DOHH2 (cell line): ENCODE data around the gene WNT8A.

ENCODE experiments used
- H3F3A ChIP-seq: fragments of 200-600 bp; sonication (generic), shearing (Covaris generic); 2 replicates; pipeline ENCODE4 v1.6.0; 2016; ENCODE audit warnings: antibody characterized with exemption, mild to moderate bottlenecking; ENCODE audit not compliant: control insufficient read depth, insufficient read depth
- H3K27ac ChIP-seq: fragments of 200-600 bp; sonication (generic); 2 replicates; pipeline ENCODE4 v1.5.1; 2014; ENCODE audit warnings: low read depth, mild to moderate bottlenecking, low read length, moderate library complexity
- H3K27me3 ChIP-seq: fragments of 200-600 bp; sonication (generic); 2 replicates; pipeline ENCODE4 v1.6.1; 2014; ENCODE audit warnings: mild to moderate bottlenecking, low read length, mixed read lengths; ENCODE audit not compliant: control insufficient read depth
- H3K36me3 ChIP-seq: fragments of 200-600 bp; sonication (generic); 2 replicates; pipeline ENCODE4 v1.6.1; 2014; ENCODE audit warnings: mild to moderate bottlenecking, low read length, moderate library complexity, mixed read lengths; ENCODE audit not compliant: control insufficient read depth
- H3K4me1 ChIP-seq: fragments of 200-600 bp; sonication (generic); 2 replicates; pipeline ENCODE4 v1.6.1; 2014; ENCODE audit warnings: mild to moderate bottlenecking, low read length, mixed read lengths; ENCODE audit not compliant: control insufficient read depth
- H3K4me2 ChIP-seq: fragments of 200-600 bp; sonication (generic); 2 replicates; pipeline ENCODE4 v1.6.0; 2014; ENCODE audit warnings: mild to moderate bottlenecking, low read length, moderate library complexity
- H3K4me3 ChIP-seq: fragments of 200-600 bp; sonication (generic); 2 replicates; pipeline ENCODE4 v1.5.1; 2014; ENCODE audit warnings: mild to moderate bottlenecking, low read length, mixed read lengths
- H3K79me2 ChIP-seq: fragments of 200-600 bp; sonication (generic); 2 replicates; pipeline ENCODE4 v1.6.1; 2014; ENCODE audit warnings: mild to moderate bottlenecking, low read length, mixed read lengths; ENCODE audit not compliant: control insufficient read depth
- H3K9me2 ChIP-seq: fragments of 200-600 bp; sonication (generic); replicated peaks from 2 replicates; pipeline ENCODE4 v1.6.1; 2014; ENCODE audit warnings: mild to moderate bottlenecking, low read length, mixed read lengths; ENCODE audit not compliant: control insufficient read depth
- H3K9me3 ChIP-seq: fragments of 200-600 bp; sonication (generic); 2 replicates; pipeline ENCODE4 v1.6.1; 2014; ENCODE audit warnings: antibody characterized with exemption, low read length, mixed read lengths; ENCODE audit not compliant: control insufficient read depth, insufficient read depth
- H4K20me1 ChIP-seq: fragments of 200-600 bp; sonication (generic); 2 replicates; pipeline ENCODE4 v1.6.0; 2014; ENCODE audit warnings: low read depth, mild to moderate bottlenecking, antibody characterized with exemption, low read length, moderate library complexity; ENCODE audit not compliant: control insufficient read depth, insufficient read depth
- CTCF ChIP-seq: fragments of 200-600 bp; sonication (generic); IDR thresholded peaks from one replicate; pipeline ENCODE4 v1.5.1; 2014; ENCODE audit warnings: antibody characterized with exemption, mild to moderate bottlenecking, low read depth, low read length; ENCODE audit not compliant: poor library complexity, severe bottlenecking
- EZH2phosphoT487 ChIP-seq: fragments of 200-600 bp; sonication (generic); IDR thresholded peaks from 2 replicates; pipeline ENCODE4 v1.6.1; 2017; ENCODE audit warnings: borderline replicate concordance, mild to moderate bottlenecking, antibody characterized with exemption, low read length, moderate library complexity, mixed read lengths

WNT8A gene

GRCh38 chr5:138140268-138140667 is 56.4 kb downstream of the WNT8A start:
- H3K4me2 ChIP-seq, result no peak overlapping the region
- no peak overlapping the region for H3K27ac ChIP-seq
- H4K20me1 ChIP-seq, result no peaks in the 10 kb centered on the region

More at GRCh38 chr5:138140268-138140667, 56.4 kb downstream of the WNT8A start:
- Histone ChIP-seq H3K4me1 (peaks cover 9% of the 10 kb centered on the region), H3K4me3 (no peak overlapping the region), H3F3A (no peaks in the 10 kb centered on the region; the same call in 1 of the 2 replicates), H3K36me3 (no peaks in the 10 kb centered on the region), H3K9me3 (0 out of 2 replicates have a peak, but pooled peaks cover 3% of the 10 kb centered on the region), H3K27me3 (no peaks in the 10 kb centered on the region), H3K9me2 (no peaks in the 10 kb centered on the region), H3K79me2 (no peaks in the 10 kb centered on the region)
- TF ChIP-seq CTCF (no peak), EZH2phosphoT487 (no peak)
